CD4-positive, alpha-beta T cell treated with Interleukin-15 for 4 hours (primary cell): ENCODE data around the gene C2CD2.

Experiments used
- DNase-seq: peaks from one replicate; pipeline ENCODE4 v3.0.0-alpha.2; 2020; ENCODE audit warnings: low spot score

C2CD2 gene

DNA sequence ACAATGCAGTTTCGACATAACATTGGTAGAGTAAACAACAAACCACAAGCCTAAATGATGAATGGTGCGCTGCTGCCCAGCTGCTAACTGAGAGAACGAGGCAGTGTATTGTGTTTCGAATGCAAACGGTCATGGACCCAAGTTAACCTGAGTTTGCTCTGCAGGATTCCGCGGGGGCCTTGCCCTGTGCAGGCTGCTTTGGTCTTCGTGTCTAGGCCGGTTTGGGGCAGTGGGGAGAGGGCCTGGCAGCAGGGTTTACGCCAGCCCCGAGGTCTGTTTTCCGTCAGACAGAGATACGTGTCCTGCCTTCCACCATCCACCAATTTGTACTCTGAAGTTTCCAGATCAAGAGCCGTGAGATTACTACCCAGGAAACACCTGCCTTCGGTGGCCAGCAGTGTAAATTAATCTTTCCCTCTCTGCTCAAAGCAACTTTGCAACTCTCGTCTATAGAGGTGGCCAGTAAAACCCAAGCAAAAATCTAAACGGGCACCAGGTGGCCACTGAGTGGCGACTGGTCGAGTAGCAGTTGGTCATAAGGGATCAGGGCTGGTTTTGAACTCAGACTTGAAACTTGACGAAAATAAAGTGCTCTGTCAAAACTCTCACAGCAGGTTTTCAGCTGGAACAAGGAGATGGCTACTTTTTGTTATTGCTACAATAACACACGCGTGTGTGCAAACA is 68.3 kb downstream of the C2CD2 start:
- DNase-seq: no peak

DNA sequence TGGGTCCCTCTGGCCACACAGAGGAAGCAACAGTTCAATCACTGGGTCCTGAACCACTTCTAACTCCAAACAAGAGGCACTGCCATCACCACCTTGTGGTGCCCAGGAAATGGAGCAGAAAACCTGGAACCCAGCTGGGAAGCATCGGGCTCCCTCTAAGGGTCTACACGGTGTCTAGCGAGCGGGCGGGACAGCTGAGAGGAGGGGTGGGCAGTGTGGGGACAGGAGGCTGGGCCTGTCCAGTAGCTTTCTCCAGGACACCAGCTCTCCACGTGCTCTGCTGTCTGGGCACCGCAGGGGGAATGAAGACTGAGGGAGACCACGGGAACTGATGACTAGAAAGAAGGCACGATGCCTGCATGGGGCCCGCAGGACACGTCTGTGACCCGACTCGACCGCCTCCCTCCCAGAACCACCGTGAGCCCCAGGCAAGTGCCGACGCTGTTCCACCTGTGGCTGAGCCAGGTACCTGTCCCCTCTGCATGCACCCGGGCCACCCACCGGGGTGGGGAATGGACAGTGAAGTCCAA is 69.3 kb downstream of the C2CD2 start:
- DNase-seq: no peak

DNA sequence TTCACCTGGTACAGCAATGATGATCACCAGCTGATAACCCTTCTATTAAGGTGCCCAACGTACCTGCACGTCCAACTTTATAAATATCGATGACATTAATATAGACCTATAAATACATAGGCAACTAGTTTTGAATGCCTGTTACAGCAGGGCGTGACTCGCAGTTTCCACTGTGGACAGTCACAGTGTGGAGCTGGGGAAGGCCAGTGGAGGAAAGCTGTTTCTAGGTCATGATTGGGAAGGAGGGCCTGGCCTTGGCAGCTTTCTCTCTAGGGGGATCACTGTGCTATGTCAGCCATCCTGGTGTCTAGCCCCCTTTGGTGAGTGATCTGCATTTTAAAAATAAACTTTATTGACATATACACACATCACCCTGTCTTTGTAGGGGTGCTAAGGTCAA is 70.2 kb downstream of the C2CD2 start:
- no peak for DNase-seq

DNA sequence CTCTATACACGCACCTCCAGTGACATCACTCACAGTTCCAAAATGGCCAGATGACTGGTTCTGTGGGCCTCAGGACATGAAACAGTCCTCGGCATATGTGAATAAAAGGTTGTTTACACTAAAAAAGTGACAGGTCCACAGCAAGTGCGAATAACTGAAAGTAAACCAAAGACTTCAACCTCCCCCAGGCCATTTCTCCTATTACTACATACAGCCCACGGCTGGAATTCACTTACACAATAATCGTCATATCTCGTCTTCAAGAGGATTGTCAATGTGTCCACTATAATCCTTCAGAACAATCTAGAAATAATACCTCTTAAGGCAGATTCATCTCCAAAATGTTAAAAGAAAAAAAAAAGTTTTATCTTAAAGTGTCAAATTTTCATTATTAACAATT is 72.8 kb downstream of the C2CD2 start:
- no peak for DNase-seq

DNA sequence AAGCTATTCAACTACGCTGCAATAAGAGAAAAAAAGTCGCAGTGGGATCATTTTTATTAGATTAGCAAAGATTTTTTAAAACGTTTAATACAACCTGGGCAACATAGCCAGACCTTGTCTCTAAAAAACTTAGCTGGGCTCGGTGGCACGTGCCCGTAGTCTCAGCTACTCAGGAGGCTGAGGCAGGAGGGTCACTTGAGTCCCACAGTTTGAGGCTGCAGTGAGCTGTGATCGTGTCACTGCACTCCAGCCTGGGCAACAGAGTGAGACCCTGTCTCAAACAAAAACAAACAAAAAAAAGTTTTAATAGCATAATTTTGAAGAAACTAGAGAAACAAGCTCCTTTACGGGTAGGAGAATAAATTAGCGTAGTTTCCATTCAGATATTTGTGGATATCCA is 73.7 kb downstream of the C2CD2 start:
- DNase-seq: no peak

DNA sequence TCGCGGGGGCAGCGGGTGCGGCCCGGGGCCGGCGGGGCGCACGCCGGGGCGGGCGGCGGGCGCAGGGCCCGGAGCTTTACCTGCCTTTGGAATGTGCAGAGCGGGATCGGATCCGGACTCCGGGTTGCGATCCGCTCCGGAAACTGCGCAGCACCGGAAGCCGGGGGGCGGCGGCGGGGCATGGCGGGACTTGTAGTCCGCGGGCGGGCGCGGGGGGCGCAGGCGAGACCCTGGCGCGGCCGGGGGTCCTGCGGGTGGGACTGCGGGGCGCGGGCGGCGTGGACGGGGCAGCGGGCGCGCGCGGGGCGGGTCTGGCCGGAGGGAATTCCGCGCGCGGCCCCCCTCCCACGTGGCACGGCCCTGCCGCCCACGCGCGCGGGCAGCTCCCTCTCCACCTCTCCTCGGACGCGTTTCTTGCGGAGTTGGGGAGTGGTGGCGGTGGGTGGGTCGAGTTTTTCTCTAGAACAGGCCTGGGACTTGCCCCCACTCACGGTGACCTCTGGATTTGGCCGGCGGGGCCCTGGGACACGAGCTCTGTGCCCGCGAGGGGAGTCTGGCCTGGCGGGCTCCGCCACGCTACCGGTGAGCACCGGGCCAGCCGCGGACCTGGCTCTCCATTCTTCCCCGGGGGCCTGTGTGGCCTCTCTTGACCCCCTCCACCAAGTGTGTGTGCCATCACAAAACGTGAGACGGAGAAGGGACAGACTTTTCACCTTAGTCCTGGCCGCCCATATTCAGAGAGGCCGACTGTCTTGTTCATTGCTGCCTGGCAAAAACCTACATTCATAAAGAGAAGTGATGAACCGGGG is 74.4 kb downstream of the C2CD2 start, which contains the start of gene PRDM15:
Gene PRDM15, minus strand, starts transcription at position 155 of the 809 bp plus-strand sequence. CDS start 18,981 bp downstream, outside the sequence.
- peak; percentile 78 for DNase-seq

DNA sequence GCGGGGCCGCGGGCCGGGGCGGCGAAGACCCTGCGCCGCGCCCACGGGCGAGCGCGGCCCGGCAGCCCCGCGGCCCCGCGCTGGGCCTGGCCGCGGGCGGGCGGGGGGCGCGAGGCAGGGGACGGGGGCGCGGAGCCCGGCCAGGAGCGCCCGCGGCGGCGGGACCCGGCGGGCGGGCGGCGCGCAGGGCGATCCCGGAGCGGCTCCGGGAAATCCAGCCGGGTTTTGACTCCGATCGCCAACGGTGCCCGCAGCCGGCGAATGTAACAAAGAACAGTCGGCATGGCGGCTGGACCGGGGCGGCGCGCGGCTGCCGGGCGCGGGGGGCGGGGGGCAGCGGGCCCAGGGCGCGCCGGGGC is 75.0 kb downstream of the C2CD2 start:
- DNase-seq: peak; percentile 81

DNA sequence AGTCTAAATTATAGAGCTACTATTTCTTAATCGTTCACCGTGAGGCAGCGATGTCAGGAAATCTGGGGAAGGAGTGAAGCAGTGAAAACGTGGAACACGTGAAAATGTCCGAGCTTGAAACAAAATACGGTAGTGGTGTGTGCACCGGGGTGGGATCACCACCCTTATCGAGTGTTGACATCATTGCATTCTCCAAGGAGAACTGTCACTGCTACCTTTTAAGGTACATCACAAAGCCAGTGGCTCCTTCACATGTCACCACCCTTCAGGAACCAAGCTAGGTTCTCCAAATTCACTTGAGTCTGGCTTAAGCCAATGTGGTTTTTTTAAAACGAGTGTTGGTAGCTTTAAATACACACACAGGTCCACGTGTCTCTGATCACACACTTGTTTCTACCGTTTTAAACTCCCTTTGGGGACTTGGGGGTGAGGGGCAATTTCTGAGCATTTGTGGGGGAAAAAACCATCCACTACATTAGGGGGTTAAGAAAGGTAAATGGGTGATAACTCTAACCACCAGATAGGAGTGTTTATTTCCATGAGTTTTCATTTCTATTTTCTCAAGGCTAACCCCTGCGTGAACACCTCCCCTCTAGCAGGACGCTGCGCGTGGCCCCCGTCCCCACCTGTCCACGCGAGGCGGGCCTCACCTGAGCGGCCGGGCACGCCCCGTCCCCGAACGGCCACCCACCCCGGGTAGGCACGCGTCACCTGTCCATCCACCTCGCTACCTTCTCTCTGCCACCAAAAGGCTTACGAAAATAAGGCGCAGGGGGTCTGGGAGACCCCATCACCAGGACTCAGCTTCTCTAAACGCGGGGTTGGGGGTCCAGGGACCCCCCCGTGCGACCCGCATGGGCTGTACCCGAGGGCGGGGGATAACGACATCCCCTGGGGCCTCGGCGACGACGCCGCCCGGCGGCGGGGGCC is 75.7 kb downstream of the C2CD2 start:
- peak; percentile 16 for DNase-seq

DNA sequence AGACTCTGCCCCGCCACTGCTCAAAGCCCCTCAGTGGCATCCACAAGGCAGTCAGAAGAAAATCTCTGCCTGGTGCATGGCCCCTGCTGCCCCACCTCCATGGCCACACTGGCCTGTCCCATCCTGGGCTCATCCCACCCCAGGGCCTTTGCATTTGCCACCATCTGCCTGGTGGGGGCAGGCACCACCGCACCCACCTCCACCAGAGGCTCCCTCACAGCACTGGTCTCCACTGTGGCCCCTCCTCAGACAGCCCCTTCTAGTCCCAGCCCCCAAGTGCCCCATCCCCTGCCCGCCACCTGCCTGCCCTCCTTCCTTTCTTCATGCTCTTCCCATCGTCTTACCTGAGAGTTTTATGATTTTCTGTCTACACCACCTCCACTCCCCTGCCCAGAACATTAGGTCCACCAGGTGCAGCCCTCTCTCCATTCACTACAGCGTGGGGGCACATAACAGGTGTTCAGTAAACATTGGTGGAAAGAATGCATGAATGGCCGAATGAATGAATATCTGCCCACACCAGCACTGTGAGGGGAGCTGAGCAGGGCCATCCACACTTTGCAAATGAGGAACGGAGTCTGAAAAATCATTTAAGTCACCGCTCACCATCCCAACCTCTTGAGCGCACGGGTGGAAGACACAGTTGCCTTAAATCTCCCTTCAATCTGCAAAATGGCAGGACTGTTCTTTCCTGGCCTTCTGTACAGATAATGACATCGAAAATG is 76.7 kb downstream of the C2CD2 start:
- no peak for DNase-seq

DNA sequence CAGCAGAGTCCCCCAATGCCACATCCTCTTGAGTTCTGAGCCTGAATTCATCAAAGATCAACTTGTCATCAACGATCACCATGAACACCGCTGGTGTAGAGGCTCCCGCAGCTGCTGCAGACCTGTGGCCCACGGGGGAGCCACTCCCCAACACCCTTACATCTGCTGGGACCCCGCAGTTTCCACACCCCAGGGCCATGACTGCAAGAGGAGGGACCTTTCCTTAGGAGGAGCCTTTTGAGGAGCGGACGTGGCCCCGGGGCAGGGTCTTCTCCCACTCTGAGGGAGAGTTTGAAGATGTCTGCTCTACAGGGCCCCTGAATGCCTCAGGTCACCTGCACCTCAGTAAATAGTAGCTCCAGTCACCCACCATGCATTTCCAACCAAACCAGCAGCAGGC is 77.4 kb downstream of the C2CD2 start:
- no peak for DNase-seq

DNA sequence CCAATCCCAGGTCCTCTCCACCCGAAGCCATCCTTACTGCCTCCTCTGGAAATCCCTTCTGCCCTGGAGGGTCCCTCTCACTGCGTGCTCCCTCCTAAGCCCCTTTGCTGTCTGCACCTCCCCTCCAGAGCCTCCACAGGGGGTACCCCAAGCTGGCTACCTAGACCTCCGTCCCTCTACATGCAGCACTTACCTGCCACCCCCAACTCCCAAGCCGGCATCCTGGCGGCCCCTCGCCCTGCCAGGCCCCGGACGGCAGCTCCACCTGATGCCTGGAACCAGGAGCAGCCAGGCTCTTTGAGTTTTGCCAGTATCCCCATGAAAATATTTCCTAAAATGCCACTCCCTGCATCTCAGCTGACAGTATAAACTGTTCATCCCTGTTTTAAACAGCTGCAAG is 78.7 kb downstream of the C2CD2 start:
- no peak for DNase-seq

DNA sequence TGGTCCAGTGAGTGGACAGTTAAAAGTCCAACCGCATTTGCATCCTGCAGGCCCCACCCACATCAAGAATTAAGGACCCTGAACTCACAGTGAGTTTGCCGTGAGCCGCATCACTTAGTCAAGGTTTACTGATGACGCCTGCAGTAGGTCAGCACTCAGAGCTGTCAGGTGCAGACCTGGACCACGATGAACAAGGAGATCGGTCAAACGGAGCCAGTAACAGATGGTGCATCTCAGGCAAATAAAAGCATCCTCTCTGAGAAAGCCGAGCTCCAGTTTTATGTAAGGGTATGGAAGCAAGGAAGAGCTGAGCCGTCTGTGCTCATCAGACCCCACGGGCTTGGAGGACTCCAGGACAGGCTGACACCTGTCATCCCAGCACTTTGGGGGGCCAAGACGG is 79.2 kb downstream of the C2CD2 start:
- no peak for DNase-seq

DNA sequence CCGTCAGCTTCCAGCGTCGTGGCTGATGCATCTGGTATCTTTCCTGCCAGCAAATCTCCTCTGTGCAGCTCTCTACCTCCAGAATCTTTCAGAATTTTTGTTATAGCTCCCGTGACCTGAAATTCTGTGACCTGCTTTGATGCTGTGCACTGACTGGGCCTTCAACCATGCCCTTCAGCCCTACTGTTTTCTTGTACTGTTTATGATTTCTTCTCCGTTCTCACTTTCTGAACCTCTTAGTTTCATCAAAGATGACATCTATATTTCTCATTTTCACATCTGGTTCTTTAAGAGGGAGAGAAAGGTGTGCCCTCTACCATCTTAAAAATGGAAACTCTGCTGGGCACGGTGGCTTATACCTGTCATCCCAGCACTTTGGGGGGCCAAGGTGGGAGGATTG is 80.4 kb downstream of the C2CD2 start:
- no peak for DNase-seq

DNA sequence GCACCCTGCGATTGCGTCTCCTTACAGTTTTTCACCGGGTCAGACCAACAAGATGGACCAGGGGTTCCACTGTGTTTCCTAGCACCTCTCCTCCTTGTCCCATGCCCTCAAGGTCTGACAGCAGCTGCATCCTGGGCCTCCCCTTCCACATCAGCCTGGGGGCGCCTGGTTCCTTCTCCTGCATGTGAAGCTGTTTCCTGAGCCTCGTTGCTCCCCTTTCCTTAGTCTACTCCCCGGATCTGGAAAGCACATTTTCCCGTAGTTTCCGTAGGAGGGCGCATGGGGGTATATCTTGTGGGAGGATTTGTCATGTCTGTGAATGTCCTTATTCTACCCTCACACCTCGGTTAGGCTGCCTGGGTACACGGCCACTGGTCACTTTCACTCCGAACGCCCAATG is 80.8 kb downstream of the C2CD2 start:
- no peak for DNase-seq

DNA sequence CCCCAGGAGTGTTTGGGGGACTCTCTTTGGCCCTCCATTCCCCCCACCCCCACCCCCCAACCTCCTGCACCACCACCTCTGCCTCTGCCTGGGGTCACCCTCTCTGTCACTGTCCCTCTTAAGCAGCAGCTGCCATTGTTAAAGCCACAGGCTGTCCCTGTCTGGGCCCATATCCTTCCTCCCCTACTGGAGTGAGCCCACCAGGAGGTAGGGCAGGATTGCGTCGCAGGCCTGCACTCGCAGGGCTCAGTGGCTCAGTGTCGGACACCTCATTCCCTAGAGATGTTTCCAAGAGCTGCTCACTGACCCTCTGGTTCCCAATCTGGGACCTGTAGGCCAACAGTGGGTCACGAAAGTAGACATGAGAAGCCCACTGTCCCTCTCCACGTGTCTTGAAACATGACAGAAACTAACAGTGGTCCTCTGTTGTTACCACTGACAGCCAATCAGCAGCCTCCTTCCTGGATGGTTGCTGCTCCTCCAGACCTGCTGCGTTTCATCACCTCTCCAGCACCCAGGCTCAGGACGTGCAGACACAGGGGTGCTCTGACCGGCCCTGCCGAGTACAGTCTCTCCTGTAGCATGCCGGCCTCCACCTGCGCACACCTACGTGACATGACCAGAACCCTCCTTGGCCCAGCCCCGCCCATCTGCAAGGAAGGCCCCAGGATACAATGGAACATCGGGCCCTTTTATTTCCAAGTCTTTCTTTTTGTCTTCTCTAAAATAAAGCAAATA is 82.4 kb downstream of the C2CD2 start:
- DNase-seq: no peak

DNA sequence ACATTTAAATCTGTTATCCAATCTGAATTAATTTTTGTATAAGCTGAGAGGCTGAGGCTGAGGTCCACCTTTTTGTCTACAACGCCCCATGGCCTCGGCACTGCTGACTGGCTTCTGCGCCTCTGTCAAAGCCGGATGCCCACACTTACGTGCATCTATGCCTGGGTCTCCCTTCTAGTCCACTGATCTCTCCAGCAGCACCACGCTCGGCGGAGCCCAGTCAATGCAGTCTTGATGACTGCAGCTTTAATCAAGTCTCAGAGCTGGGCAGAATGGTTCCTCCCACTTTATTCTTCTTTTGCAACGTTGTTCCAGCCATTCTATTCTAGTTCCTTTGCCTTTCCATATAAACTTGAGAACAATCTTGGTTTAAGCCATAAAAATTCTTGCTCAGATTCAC is 84.0 kb downstream of the C2CD2 start:
- no peak for DNase-seq

DNA sequence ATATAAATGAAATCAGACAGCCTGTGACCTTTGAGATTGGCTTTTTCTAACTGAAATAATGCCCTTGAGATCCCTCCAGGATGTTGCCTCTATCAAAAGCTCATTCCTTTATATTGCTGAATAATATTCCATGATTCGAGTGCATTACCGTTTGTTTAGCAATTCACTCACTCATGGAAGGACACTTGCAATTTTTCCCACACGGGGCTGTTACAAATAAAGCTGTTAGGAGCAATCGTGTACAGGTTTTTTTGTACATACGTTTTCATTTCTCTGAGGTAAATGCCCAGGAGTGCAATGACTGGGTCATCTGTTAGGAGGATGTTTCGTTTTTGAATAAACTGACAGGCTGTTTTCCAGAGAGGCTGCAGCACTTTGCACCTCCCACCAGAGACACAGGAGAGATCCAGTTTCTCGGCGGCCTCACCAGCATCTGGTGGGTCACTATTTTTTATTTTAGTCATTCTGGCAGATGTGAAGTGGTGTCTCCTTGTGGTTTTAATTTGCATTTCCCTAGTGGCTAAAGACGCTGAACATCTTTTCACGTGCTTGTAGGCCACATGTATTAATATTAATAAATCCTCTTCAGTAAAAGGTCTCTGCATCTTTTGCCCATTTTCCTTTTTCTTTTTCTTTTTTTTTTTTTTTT is 85.6 kb downstream of the C2CD2 start:
- no peak for DNase-seq

DNA sequence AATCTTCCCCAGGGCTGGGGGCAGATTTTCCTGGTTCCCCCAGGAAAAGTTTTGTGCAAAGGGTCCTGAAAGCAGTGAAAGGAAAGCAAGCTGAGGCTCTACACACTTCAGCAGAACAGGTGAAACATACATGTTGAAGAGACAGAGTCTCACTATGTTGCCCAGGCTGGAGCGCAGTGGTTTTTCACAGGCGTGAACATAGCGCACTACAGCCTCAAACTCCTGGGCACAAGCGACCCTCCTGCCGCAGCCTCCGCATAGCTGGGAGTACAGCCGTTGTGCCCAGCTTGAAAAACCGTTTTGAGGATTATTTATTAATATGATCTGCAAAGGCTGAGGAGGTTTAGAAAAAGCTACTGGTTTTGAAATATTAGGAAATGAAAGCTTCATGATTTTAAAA is 86.5 kb downstream of the C2CD2 start:
- no peak for DNase-seq

DNA sequence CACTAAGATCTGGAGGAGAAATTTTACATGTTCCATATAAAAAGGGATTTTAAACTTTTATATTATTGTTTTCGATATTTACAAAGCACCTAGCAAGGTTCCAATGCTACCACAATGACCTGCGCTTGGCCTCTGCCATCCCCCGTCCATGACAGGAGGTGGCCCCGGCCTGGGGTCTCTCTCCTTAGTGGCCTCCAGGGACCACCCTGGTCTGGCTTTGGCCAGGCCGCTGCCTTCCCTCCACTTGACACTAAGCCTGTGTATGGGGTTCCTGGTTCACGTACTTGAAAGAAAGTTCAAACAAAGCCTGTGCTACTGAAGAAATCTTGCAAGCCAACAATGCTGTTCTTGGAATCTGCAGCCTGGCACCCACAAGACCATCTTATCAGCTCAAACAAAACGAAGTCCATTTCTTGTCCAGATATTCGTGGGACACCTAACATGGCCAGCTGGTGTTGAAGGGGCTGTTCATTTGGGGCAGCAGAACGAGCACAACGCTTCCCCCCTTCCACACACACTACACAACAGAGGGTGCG is 87.5 kb downstream of the C2CD2 start:
- no peak for DNase-seq
